Measurements from ENCODE around the gene STRN.
A peak's percentile ranks its signal among the peaks of the same experiment; 100 is the strongest.

STRN gene

DNA sequence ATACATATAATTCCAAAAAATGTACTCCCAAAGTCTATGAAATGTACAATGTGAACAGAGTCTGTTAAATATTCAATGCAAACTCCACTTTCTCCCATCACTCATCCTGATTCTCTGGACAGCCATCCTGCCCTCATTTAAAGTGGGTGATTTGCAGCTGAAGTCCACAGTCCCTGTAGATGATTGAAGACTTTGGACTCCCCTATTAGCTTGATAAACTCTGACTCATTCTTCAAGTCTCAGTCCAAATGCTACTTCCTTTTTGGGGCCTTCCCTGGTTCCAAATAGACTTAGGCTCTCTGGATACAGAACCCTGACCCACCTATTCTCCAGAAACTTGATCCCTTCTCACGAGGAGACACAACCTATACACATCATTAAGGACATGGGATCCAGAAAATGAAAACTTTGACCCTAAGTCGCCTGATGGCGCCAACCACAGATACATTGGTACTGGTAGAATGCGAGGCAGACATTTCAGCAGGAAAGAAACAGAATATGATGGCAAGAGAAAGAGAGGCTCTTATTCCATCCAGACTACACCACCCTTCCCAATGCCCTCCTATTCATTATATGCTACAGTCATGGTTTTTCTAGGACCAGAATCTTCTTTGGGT is 147.1 kb downstream of the STRN start:
- Histone ChIP-seq H3F3A (ENCODE audit: insufficient read depth, low read length) (no peaks in the 10 kb centered on the region), H3K36me3 (ENCODE audit: insufficient read depth, low read length) (no peaks in the 10 kb centered on the region), H3K27ac (ENCODE audit: low read depth, low read length, poor library complexity, severe bottlenecking) (no peak overlapping the region), H3K4me1 (ENCODE audit: insufficient read depth, low read length, severe bottlenecking) (no peaks in the 10 kb centered on the region), H3K9me3 (ENCODE audit: low read length) (no peaks in the 10 kb centered on the region), H3K9me2 (ENCODE audit: low read depth, low read length) (no peaks in the 10 kb centered on the region), H4K20me1 (ENCODE audit: insufficient read depth, low read length) (no peaks in the 10 kb centered on the region), H3K27me3 (ENCODE audit: insufficient read depth, low read length) (no peaks in the 10 kb centered on the region), H3K79me2 (ENCODE audit: insufficient read depth, low read length) (no peaks in the 10 kb centered on the region), H3K9ac (ENCODE audit: low read length) (no peak overlapping the region), H3K4me3 (ENCODE audit: low read depth, low read length, poor library complexity, severe bottlenecking) (no peak overlapping the region), H3K4me2 (ENCODE audit: low read length) (no peak overlapping the region), H2AFZ (ENCODE audit: low read length) (no peak overlapping the region)
- TF ChIP-seq CTCF (IDR thresholded peaks at IDR 0.05; ENCODE audit: low read length) = peak; percentile 52; the same call in 1 of the 2 replicates
- no peak for TF ChIP-seq EZH2 (IDR thresholded peaks at IDR 0.05; ENCODE audit: borderline replicate concordance, low read length)

GRCh38 chr2:36818542-36818941 is 147.8 kb downstream of the STRN start:
- Histone ChIP-seq H3K9me2 (ENCODE audit: low read depth, low read length) (no peaks in the 10 kb centered on the region), H3K27ac (ENCODE audit: low read depth, low read length, poor library complexity, severe bottlenecking) (no peak overlapping the region)

GRCh38 chr2:36812196-36812595 is 154.1 kb downstream of the STRN start:
- Histone ChIP-seq H3K36me3 (ENCODE audit: insufficient read depth, low read length) (no peaks in the 10 kb centered on the region), H3K9me2 (ENCODE audit: low read depth, low read length) (no peaks in the 10 kb centered on the region), H3K4me3 (ENCODE audit: low read depth, low read length, poor library complexity, severe bottlenecking) (no peak overlapping the region), H3F3A (ENCODE audit: insufficient read depth, low read length) (no peaks in the 10 kb centered on the region), H2AFZ (ENCODE audit: low read length) (no peak overlapping the region), H3K9ac (ENCODE audit: low read length) (no peak overlapping the region), H3K4me1 (ENCODE audit: insufficient read depth, low read length, severe bottlenecking) (no peaks in the 10 kb centered on the region), H3K9me3 (ENCODE audit: low read length) (no peaks in the 10 kb centered on the region), H4K20me1 (ENCODE audit: insufficient read depth, low read length) (no peaks in the 10 kb centered on the region), H3K27ac (ENCODE audit: low read depth, low read length, poor library complexity, severe bottlenecking) (no peak overlapping the region), H3K79me2 (ENCODE audit: insufficient read depth, low read length) (no peaks in the 10 kb centered on the region), H3K27me3 (ENCODE audit: insufficient read depth, low read length) (0 out of 2 replicates have a peak, but pooled peaks cover under 1% of the 10 kb centered on the region), H3K4me2 (ENCODE audit: low read length) (no peak overlapping the region)
- TF ChIP-seq EZH2 (IDR thresholded peaks at IDR 0.05; ENCODE audit: borderline replicate concordance, low read length) (no peak), CTCF (IDR thresholded peaks at IDR 0.05; ENCODE audit: low read length) (peak; percentile 44)

More at GRCh38 chr2:36818542-36818941, 147.8 kb downstream of the STRN start:
- no peaks in the 10 kb centered on the region for H3K9me3 ChIP-seq (ENCODE audit: low read length)
- H3F3A ChIP-seq (ENCODE audit: insufficient read depth, low read length) = no peaks in the 10 kb centered on the region
- no peak overlapping the region for H2AFZ ChIP-seq (ENCODE audit: low read length)
- H3K79me2 ChIP-seq (ENCODE audit: insufficient read depth, low read length) = no peaks in the 10 kb centered on the region
- H3K4me2 ChIP-seq (ENCODE audit: low read length) = no peak overlapping the region
- H4K20me1 ChIP-seq (ENCODE audit: insufficient read depth, low read length) = no peaks in the 10 kb centered on the region
- no peaks in the 10 kb centered on the region for H3K27me3 ChIP-seq (ENCODE audit: insufficient read depth, low read length)
- H3K9ac ChIP-seq (ENCODE audit: low read length) = no peak overlapping the region
- no peaks in the 10 kb centered on the region for H3K36me3 ChIP-seq (ENCODE audit: insufficient read depth, low read length)
- H3K4me1 ChIP-seq (ENCODE audit: insufficient read depth, low read length, severe bottlenecking) = no peaks in the 10 kb centered on the region
- TF ChIP-seq EZH2 (IDR thresholded peaks at IDR 0.05; ENCODE audit: borderline replicate concordance, low read length) (no peak), CTCF (IDR thresholded peaks at IDR 0.05; ENCODE audit: low read length) (no peak)
- H3K4me3 ChIP-seq (ENCODE audit: low read depth, low read length, poor library complexity, severe bottlenecking) = no peak overlapping the region
